Measurements from ENCODE around the gene TOR4A. TPM values are rescaled to one million over a fixed set of nuclear protein-coding genes. Genes with fewer than 3 reads are reported as not detected.
"Not testable (repeated sequence)": the region's sequence is repeated elsewhere in the genome, so short reads cannot be mapped to it uniquely, and the experiment has no call there.

Gene TOR4A
- total RNA-seq, 1 donor from 2014 or later = 8.0 TPM

DNA sequence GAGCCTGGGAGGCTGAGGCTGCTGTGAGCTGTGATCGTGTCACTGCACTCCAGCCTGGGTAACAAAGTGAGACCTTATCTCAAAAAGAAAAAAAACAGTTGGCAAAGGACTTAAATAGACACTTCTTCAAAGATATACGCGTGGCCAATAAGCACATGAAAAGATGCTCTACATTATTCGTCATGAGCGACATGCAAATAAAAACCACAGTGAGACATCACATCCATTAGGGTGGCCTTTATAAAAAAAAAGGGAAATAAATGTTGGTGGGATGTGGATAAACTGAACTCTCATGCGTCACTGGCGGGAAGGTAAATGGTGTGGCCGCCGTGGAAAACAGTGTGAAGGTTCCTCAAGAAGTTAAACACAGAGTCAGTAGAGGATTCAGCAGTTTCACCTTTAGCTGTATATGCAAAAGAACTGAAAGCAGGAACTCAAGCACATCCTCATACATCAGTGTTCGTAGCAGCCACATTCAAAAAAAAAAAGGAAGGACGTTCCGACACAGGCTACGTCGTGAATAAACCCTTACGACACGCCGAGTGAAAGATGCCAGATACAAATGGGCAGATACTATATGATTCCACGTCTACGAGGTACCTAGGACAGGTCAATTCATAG lies 49.0 kb downstream of the TOR4A start:
- Mint-ChIP-seq H3K4me3 (ENCODE audit: low read depth) (no peak overlapping the region), H3K36me3 (ENCODE audit: insufficient read depth) (peaks cover 5% of the 10 kb centered on the region), H3K27ac (no peak overlapping the region), H3K4me1 (ENCODE audit: low read depth) (no peaks in the 10 kb centered on the region), H3K9me3 (ENCODE audit: low read depth) (no peaks in the 10 kb centered on the region), H3K27me3 (no peaks in the 10 kb centered on the region)
- no peak for DNase-seq (ENCODE audit: low spot score, unreplicated experiment)
- TF ChIP-seq CTCF (IDR thresholded peaks at IDR 0.05; ENCODE audit: unreplicated experiment) = no peak

GRCh38 chr9:137327641-137328550 lies 50.4 kb downstream of the TOR4A start:
- not testable (repeated sequence) for H3K9me3 Mint-ChIP-seq (ENCODE audit: low read depth); H3K4me1 Mint-ChIP-seq (ENCODE audit: low read depth); H3K4me3 Mint-ChIP-seq (ENCODE audit: low read depth); H3K36me3 Mint-ChIP-seq (ENCODE audit: insufficient read depth); DNase-seq (ENCODE audit: low spot score, unreplicated experiment); H3K27me3 Mint-ChIP-seq
- peak overlapping the region; percentile 94 for H3K27ac Mint-ChIP-seq

DNA sequence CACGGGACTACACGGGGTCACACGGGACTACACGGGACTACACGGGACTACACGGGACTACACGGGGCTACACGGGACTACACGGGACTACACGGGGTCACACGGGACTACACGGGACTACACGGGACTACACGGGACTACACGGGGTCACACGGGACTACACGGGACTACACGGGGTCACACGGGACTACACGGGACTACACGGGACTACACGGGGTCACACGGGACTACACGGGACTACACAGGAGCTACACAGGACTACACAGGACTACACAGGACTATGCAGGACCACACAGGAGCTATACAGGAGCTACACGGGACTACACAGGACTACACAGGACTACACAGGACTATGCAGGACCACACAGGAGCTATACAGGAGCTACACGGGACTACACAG lies 52.1 kb downstream of the TOR4A start:
- not testable (repeated sequence) for H3K4me1 Mint-ChIP-seq (ENCODE audit: low read depth); H3K9me3 Mint-ChIP-seq (ENCODE audit: low read depth); H3K27me3 Mint-ChIP-seq; H3K27ac Mint-ChIP-seq; H3K4me3 Mint-ChIP-seq (ENCODE audit: low read depth); H3K36me3 Mint-ChIP-seq (ENCODE audit: insufficient read depth); DNase-seq (ENCODE audit: low spot score, unreplicated experiment)

GRCh38 chr9:137330689-137331088 lies 53.2 kb downstream of the TOR4A start:
- Mint-ChIP-seq H3K36me3 (ENCODE audit: insufficient read depth) (peaks cover 11% of the 10 kb centered on the region), H3K4me1 (ENCODE audit: low read depth) (no peaks in the 10 kb centered on the region), H3K9me3 (ENCODE audit: low read depth) (peaks cover 3% of the 10 kb centered on the region), H3K27ac (peak overlapping the region; percentile 1), H3K27me3 (no peaks in the 10 kb centered on the region), H3K4me3 (ENCODE audit: low read depth) (no peak overlapping the region)
- TF ChIP-seq CTCF (IDR thresholded peaks at IDR 0.05; ENCODE audit: unreplicated experiment) = no peak
- no peak for DNase-seq (ENCODE audit: low spot score, unreplicated experiment)

DNA sequence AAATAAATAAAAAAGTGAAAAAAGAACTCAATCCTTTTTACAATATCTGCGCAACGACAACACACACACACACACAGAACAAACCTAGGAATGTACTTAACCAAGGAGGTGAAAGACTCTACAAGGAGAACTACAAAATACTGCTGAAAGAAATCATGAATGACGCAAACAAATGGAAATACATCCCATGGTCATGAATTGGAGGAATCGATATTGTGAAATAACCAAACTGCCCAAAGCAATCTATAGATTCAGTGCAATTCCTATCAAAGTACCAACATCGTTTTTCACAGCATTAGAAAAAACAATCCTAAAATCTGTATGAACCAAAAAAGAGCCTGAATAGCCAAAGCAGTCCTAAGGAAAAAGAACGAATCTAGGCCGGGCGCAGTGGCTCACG lies 54.4 kb downstream of the TOR4A start:
- H3K27me3 Mint-ChIP-seq = no peaks in the 10 kb centered on the region
- no peaks in the 10 kb centered on the region for H3K4me1 Mint-ChIP-seq (ENCODE audit: low read depth)
- H3K9me3 Mint-ChIP-seq (ENCODE audit: low read depth) = peaks cover 11% of the 10 kb centered on the region
- TF ChIP-seq CTCF (IDR thresholded peaks at IDR 0.05; ENCODE audit: unreplicated experiment) = no peak
- no peak overlapping the region for H3K4me3 Mint-ChIP-seq (ENCODE audit: low read depth)
- no peak overlapping the region for H3K27ac Mint-ChIP-seq
- H3K36me3 Mint-ChIP-seq (ENCODE audit: insufficient read depth) = peaks cover 21% of the 10 kb centered on the region
- no peak for DNase-seq (ENCODE audit: low spot score, unreplicated experiment)

Other genes starting within 250 kb of the TOR4A start
- 26.4 and 30.1 TPM in 2 replicates for gene ABCA2, start 249.5 kb upstream of the TOR4A start, total RNA-seq
- gene FUT7, start 245.6 kb upstream of the TOR4A start, total RNA-seq = not detected in 2 replicates
- gene NPDC1, start 231.5 kb upstream of the TOR4A start, total RNA-seq = 62.0 and 73.2 TPM in 2 replicates
- gene ENTPD2, start 223.7 kb upstream of the TOR4A start, total RNA-seq = 0.19 and 0.51 TPM in 2 replicates
- gene SAPCD2, start 207.2 kb upstream of the TOR4A start, total RNA-seq = 15.1 and 15.3 TPM in 2 replicates
- 0.57 and 1.5 TPM in 2 replicates for gene UAP1L1, start 200.2 kb upstream of the TOR4A start, total RNA-seq
- 56.1 and 57.7 TPM in 2 replicates for gene MAN1B1, start 190.7 kb upstream of the TOR4A start, total RNA-seq
- gene DPP7, start 163.0 kb upstream of the TOR4A start, total RNA-seq = 39.2 and 48.5 TPM in 2 replicates
- gene GRIN1, start 138.6 kb upstream of the TOR4A start, total RNA-seq = 0.07 and 0.77 TPM in 2 replicates
- gene LRRC26, start 107.7 kb upstream of the TOR4A start, total RNA-seq = 0.89 and 1.00 TPM in 2 replicates
- not detected in 2 replicates for gene TMEM210, start 105.7 kb upstream of the TOR4A start, total RNA-seq
- gene ANAPC2, start 89.2 kb upstream of the TOR4A start, total RNA-seq = 73.2 and 74.3 TPM in 2 replicates
- gene SSNA1, start 89.0 kb upstream of the TOR4A start, total RNA-seq = 52.5 and 59.1 TPM in 2 replicates
- 18.8 and 20.7 TPM in 2 replicates for gene TPRN, start 77.0 kb upstream of the TOR4A start, total RNA-seq
- gene TMEM203, start 72.1 kb upstream of the TOR4A start, total RNA-seq = 35.2 and 36.2 TPM in 2 replicates
- gene NDOR1, start 72.0 kb upstream of the TOR4A start, total RNA-seq = 35.1 and 37.4 TPM in 2 replicates
- 24.0 and 25.7 TPM in 2 replicates for gene RNF208, start 55.5 kb upstream of the TOR4A start, total RNA-seq
- gene CYSRT1, start 52.6 kb upstream of the TOR4A start, total RNA-seq = 1.2 and 2.7 TPM in 2 replicates
- 0.27 and 0.53 TPM in 2 replicates for gene RNF224, start 50.2 kb upstream of the TOR4A start, total RNA-seq
- 0.26 and 0.27 TPM in 2 replicates for gene SLC34A3, start 46.8 kb upstream of the TOR4A start, total RNA-seq
- 233 and 245 TPM in 2 replicates for gene TUBB4B, start 36.4 kb upstream of the TOR4A start, total RNA-seq
- gene STPG3, start 26.4 kb upstream of the TOR4A start, total RNA-seq = not detected in 2 replicates
- 62.3 and 63.3 TPM in 2 replicates for gene NELFB, start 22.4 kb upstream of the TOR4A start, total RNA-seq
- gene NRARP, start 24.5 kb downstream of the TOR4A start, total RNA-seq = 24.0 and 27.1 TPM in 2 replicates
- 31.7 and 33.8 TPM in 2 replicates for gene EXD3, start 145.4 kb downstream of the TOR4A start, total RNA-seq
- 15.3 and 16.3 TPM in 2 replicates for gene NOXA1, start 145.7 kb downstream of the TOR4A start, total RNA-seq
- 2.7 and 3.2 TPM in 2 replicates for gene ENTPD8, start 163.6 kb downstream of the TOR4A start, total RNA-seq
- gene NSMF, start 181.6 kb downstream of the TOR4A start, total RNA-seq = 57.4 and 59.8 TPM in 2 replicates